ENCODE results near the gene GLDC. TPM values are rescaled to one million over a fixed set of nuclear protein-coding genes. Genes with fewer than 3 reads are reported as not detected.

GLDC gene
- total RNA-seq, 4 donors from 2014 or later: 1.1 to 21.6 (median 10.2) TPM

DNA sequence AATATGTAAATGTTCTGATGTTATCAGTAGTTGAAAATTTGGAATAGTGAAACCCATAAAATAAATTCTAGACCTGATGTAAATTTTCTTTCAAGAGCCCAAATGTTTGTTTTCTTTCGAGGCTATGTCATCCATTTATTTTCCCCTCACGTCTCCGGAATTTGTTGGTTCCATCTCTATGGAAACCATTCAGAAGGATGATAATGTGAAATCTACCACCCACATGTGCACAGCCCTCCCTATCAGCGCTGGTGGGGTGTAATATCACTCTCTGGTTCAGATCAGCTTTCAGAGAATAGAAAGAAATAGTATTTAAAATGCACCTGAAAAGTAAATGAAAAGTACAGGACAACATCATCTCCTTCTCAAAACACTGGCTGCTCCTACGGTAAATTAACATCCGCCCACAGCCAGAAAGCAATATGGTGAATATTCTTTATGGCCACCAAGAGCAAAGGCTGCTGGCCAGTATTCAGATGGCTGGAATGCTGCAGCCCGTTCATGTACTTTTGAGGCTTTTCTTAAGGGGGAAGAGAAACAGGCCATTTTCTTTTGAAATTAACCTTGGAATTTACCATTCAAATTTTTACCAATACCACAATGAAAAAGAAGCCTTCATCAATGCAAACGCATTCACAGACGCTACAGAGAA is 28.5 kb downstream of the GLDC start:
- no peak for TF ChIP-seq POLR2A (IDR thresholded peaks at IDR 0.05)
- TF ChIP-seq, protein P1, sequence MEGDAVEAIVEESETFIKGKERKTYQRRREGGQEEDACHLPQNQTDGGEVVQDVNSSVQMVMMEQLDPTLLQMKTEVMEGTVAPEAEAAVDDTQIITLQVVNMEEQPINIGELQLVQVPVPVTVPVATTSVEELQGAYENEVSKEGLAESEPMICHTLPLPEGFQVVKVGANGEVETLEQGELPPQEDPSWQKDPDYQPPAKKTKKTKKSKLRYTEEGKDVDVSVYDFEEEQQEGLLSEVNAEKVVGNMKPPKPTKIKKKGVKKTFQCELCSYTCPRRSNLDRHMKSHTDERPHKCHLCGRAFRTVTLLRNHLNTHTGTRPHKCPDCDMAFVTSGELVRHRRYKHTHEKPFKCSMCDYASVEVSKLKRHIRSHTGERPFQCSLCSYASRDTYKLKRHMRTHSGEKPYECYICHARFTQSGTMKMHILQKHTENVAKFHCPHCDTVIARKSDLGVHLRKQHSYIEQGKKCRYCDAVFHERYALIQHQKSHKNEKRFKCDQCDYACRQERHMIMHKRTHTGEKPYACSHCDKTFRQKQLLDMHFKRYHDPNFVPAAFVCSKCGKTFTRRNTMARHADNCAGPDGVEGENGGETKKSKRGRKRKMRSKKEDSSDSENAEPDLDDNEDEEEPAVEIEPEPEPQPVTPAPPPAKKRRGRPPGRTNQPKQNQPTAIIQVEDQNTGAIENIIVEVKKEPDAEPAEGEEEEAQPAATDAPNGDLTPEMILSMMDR (IDR thresholded peaks at IDR 0.05): no peak
- no peak for DNase-seq
- WGBS, 2 donors: 67 to 75% methylated on average over 9 of the region's 9 CpGs
- Histone ChIP-seq H3K36me3 (no peaks in the 10 kb centered on the region), H3K4me1 (peaks cover 0 to 7% (median 0%) of the 10 kb centered on the region in 3 donors), H3K27ac (no peak overlapping the region), H3K27me3 (peaks cover 0 to 34% (median 0%) of the 10 kb centered on the region in 4 donors), H3K4me3 (no peak overlapping the region), H3K9me3 (no peaks in the 10 kb centered on the region)
- intact Hi-C loops (cut with DNase I): no loop called here

DNA sequence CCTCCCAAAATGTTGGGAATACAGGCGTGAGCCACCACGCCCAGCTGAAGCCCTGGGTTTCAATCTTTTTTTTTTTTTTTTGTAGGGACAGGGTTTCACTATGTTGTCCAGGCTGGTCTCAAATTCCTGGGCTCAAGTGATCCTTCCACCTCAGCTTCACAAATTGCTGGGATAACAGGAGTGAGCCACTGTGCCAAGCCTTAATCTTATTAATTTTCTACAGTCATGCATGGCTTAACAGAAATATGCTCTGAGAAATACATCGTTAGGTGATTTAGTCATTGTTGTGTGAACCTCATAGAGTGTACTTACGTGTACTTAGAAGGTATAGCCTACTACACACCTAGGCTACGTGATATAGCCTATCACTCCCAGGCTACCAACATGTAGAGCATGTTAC is 31.0 kb downstream of the GLDC start:
- H3K27me3 ChIP-seq: peaks cover 0 to 23% (median 0%) of the 10 kb centered on the region in 4 donors
- TF ChIP-seq, protein P1 (IDR thresholded peaks at IDR 0.05): no peak
- TF ChIP-seq POLR2A (IDR thresholded peaks at IDR 0.05): no peak
- peaks cover 0 to 7% (median 0%) of the 10 kb centered on the region in 3 donors for H3K4me1 ChIP-seq
- WGBS, 2 donors: 54 to 57% methylated on average over 5 of the region's 5 CpGs
- H3K36me3 ChIP-seq: no peaks in the 10 kb centered on the region
- H3K4me3 ChIP-seq: no peak overlapping the region
- H3K27ac ChIP-seq: no peak overlapping the region
- H3K9me3 ChIP-seq: no peaks in the 10 kb centered on the region
- intact Hi-C loops (cut with DNase I): no loop called here
- DNase-seq: no peak

GRCh38 chr9:6611865-6612264 is 33.7 kb downstream of the GLDC start:
- H3K4me3 ChIP-seq: no peak overlapping the region
- H3K27me3 ChIP-seq: peaks cover 0 to 6% (median 0%) of the 10 kb centered on the region in 4 donors
- H3K9me3 ChIP-seq: no peaks in the 10 kb centered on the region
- peaks cover 0 to 7% (median 0%) of the 10 kb centered on the region in 3 donors for H3K4me1 ChIP-seq
- DNase-seq: no peak
- WGBS, 2 donors: 25 to 36% methylated on average over 1 of the region's 1 CpG
- intact Hi-C loops (cut with DNase I): no loop called here
- no peak for TF ChIP-seq POLR2A (IDR thresholded peaks at IDR 0.05)
- TF ChIP-seq, protein P1 (IDR thresholded peaks at IDR 0.05): no peak
- no peak overlapping the region for H3K27ac ChIP-seq
- H3K36me3 ChIP-seq: no peaks in the 10 kb centered on the region

DNA sequence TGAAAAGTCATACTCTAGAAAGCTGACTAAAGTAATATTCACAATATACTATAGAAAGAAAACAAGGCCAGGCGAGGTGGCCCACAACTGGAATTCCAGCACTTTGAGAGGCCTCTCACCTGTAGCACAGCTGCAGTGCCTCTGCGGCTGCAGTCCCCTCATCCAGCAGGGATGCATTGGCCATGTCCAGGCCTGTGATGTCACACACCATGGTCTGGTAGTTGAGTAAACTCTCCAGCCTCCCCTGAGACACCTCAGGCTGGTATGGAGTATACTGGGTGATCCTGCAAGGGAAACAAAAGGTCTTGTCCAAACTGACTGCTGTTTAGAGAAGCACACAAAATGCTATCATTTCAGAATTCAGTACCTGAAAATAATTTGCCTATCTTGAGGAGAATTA is 35.5 kb downstream of the GLDC start:
- H3K4me1 ChIP-seq: peaks cover 0 to 7% (median 0%) of the 10 kb centered on the region in 3 donors
- no peak overlapping the region for H3K27ac ChIP-seq
- WGBS, 2 donors: 83 to 91% methylated on average over 2 of the region's 2 CpGs
- no peaks in the 10 kb centered on the region for H3K36me3 ChIP-seq
- intact Hi-C loops (cut with DNase I): no loop called here
- no peak for DNase-seq
- TF ChIP-seq, protein P1 (IDR thresholded peaks at IDR 0.05): no peak
- no peak for TF ChIP-seq POLR2A (IDR thresholded peaks at IDR 0.05)
- H3K27me3 ChIP-seq: peaks cover 0 to 5% (median 0%) of the 10 kb centered on the region in 4 donors
- no peak overlapping the region for H3K4me3 ChIP-seq
- no peaks in the 10 kb centered on the region for H3K9me3 ChIP-seq

GRCh38 chr9:6609497-6610016 is 36.0 kb downstream of the GLDC start:
- 87 to 89% methylated on average over 9 to 11 of the region's 11 CpGs for WGBS, 2 donors
- TF ChIP-seq POLR2A (IDR thresholded peaks at IDR 0.05): no peak
- TF ChIP-seq, protein P1 (IDR thresholded peaks at IDR 0.05): no peak
- Histone ChIP-seq H3K4me1 (peaks cover 0 to 4% (median 0%) of the 10 kb centered on the region in 3 donors), H3K27ac (no peak overlapping the region), H3K27me3 (peaks cover 0 to 5% (median 0%) of the 10 kb centered on the region in 4 donors), H3K4me3 (no peak overlapping the region), H3K9me3 (no peaks in the 10 kb centered on the region), H3K36me3 (no peaks in the 10 kb centered on the region)
- intact Hi-C loops (cut with DNase I): no loop called here
- DNase-seq: no peak
